Caco-2 (cell line): ENCODE measurements around the gene ALG11. TPM values are rescaled to one million over a fixed set of nuclear protein-coding genes. Genes with fewer than 3 reads are reported as not detected.

Experiments
- BruUV-seq: library from RNA; stranded (reverse); fragments of 400-500 nt; replicated peaks from 2 replicates; lab custom pipeline; 2021; lab: Mats Ljungman, UMichigan
- CTCF ChIA-PET: fragments of 300-600 bp; sonication (Branson Sonifier 250); formaldehyde crosslinking; loops from one replicate; lab custom pipeline; 2022; ENCODE audit warnings: antibody characterized with exemption; lab: Charles Lee
- POLR2A ChIA-PET: fragments of 300-600 bp; sonication (Branson Sonifier 250); formaldehyde crosslinking; loops from one replicate; lab custom pipeline; 2022; ENCODE audit warnings: antibody characterized with exemption; lab: Charles Lee
- DNase-seq, 2 experiments: peaks; one replicate each; pipeline versions ENCODE4 v3.0.0 to v3.0.0-alpha.2; 2020 to 2022
- H3K27me3 ChIP-seq: replicated peaks from 2 replicates; pipeline ENCODE4 v1.6.0; 2011; ENCODE audit warnings: low read length; ENCODE audit not compliant: control insufficient read depth, insufficient read depth
- H3K36me3 ChIP-seq: 2 replicates; pipeline ENCODE4 v1.5.1; 2011; ENCODE audit warnings: low read length; ENCODE audit not compliant: control insufficient read depth, insufficient read depth
- H3K4me1 ChIP-seq: fragments of 250-450 bp; sonication (Bioruptor Pico); 2 replicates; pipeline ENCODE4 v1.5.1; 2020; ENCODE audit warnings: mild to moderate bottlenecking
- H3K4me3 ChIP-seq: 2 replicates; pipeline ENCODE4 v1.5.1; 2011; ENCODE audit warnings: low read depth, mild to moderate bottlenecking, control low read depth, low read length
- H3K9me3 ChIP-seq: fragments of 250-450 bp; sonication (Bioruptor Pico); 2 replicates; pipeline ENCODE4 v1.5.1; 2020; ENCODE audit warnings: mild to moderate bottlenecking, moderate library complexity
- H3K27ac Mint-ChIP-seq: one replicate; pipeline ENCODE4 v1.8.0; 2022; ENCODE audit warnings: mixed read lengths; ENCODE audit not compliant: unreplicated experiment
- H3K27me3 Mint-ChIP-seq: one replicate; pipeline ENCODE4 v1.8.0; 2022; ENCODE audit warnings: mixed read lengths; ENCODE audit not compliant: insufficient read depth, unreplicated experiment
- H3K36me3 Mint-ChIP-seq: one replicate; pipeline ENCODE4 v1.8.0; 2022; ENCODE audit warnings: mild to moderate bottlenecking, mixed read lengths; ENCODE audit not compliant: insufficient read depth, unreplicated experiment
- H3K4me1 Mint-ChIP-seq: one replicate; pipeline ENCODE4 v1.8.0; 2022; ENCODE audit warnings: low read depth, mixed read lengths; ENCODE audit not compliant: unreplicated experiment
- H3K4me3 Mint-ChIP-seq: one replicate; pipeline ENCODE4 v1.8.0; 2022; ENCODE audit warnings: mild to moderate bottlenecking, moderate library complexity, mixed read lengths; ENCODE audit not compliant: unreplicated experiment
- H3K9me3 Mint-ChIP-seq: one replicate; pipeline ENCODE4 v1.8.0; 2022; ENCODE audit warnings: mixed read lengths; ENCODE audit not compliant: unreplicated experiment
- CTCF ChIP-seq, 2 experiments: fragments of 200-600 bp in 1 of 2; IDR thresholded peaks; 1 replicate in 1 of 2; 2 replicates in 1 of 2; pipeline versions ENCODE4 v1.5.1 to v1.8.0; 2011 to 2022; ENCODE audit warnings: antibody characterized with exemption in 1 of 2, control low read depth in 1 of 2, inconsistent platforms in 1 of 2, low read depth in 1 of 2, low read length in 1 of 2, mild to moderate bottlenecking in 1 of 2, moderate library complexity in 1 of 2; ENCODE audit not compliant: insufficient read depth in 1 of 2, severe bottlenecking in 1 of 2, unreplicated experiment in 1 of 2
- intact Hi-C: fragments of 100-400 bp; cut with micrococcal nuclease; formaldehyde crosslinking; loops from one replicate; pipeline ENCODE4 v1.10.0; 2022; ENCODE audit not compliant: unreplicated experiment
- total RNA-seq: library from RNA; stranded (reverse); gene quantifications from 2 replicates; pipeline ENCODE4 v1.2.3, GENCODE V29; 2022

ALG11 gene
- total RNA-seq, 1 experiment from 2014 or later, result 47.7 TPM

GRCh38 chr13:51977625-51978024, 34.6 kb upstream of the ALG11 start:
- no TSS peak for BruUV-seq
- Histone ChIP-seq H3K27me3 (no peaks in the 10 kb centered on the region), H3K9me3 (peaks cover 7% of the 10 kb centered on the region; the same call in 1 of the 2 replicates), H3K4me3 (no peak overlapping the region), H3K4me1 (peaks cover 44% of the 10 kb centered on the region), H3K36me3 (no peaks in the 10 kb centered on the region; the same call in 1 of the 2 replicates)
- peaks cover 37% of the 10 kb centered on the region for H3K4me1 Mint-ChIP-seq
- intact Hi-C loops, result no loop called here
- no peaks in the 10 kb centered on the region for H3K27me3 Mint-ChIP-seq
- peaks cover 14% of the 10 kb centered on the region for H3K36me3 Mint-ChIP-seq
- POLR2A ChIA-PET, result no interaction called here
- no peak overlapping the region for H3K27ac Mint-ChIP-seq
- DNase-seq, result no peak
- no peaks in the 10 kb centered on the region for H3K9me3 Mint-ChIP-seq
- TF ChIP-seq CTCF (IDR thresholded peaks at IDR 0.05; ENCODE audit: insufficient read depth in 1 of 2, low read depth in 1 of 2, low read length in 1 of 2, severe bottlenecking in 1 of 2, unreplicated experiment in 1 of 2), result no peak
- no peak overlapping the region for H3K4me3 Mint-ChIP-seq
- CTCF ChIA-PET, result interaction anchor here (1.0 kb wide), 1 partner anchor 150 kb away, joined by 3 read pairs; no protein-coding TSS in a partner anchor

GRCh38 chr13:51978796-51979556, 33.2 kb upstream of the ALG11 start:
- Mint-ChIP-seq H3K4me3 (peak overlapping the region; percentile 84), H3K27ac (peak overlapping the region; percentile 68), H3K9me3 (peaks cover 4% of the 10 kb centered on the region), H3K36me3 (peaks cover 13% of the 10 kb centered on the region), H3K4me1 (peaks cover 36% of the 10 kb centered on the region), H3K27me3 (no peaks in the 10 kb centered on the region)
- intact Hi-C loops, result loop anchor here (1.0 kb wide), 2 partner anchors 21 to 33 kb away; partner anchors contain the start of gene ALG11
- BruUV-seq, result no TSS peak
- ChIA-PET CTCF (interaction anchor here (0.6 to 1.6 kb wide), 7 partner anchors 20 to 472 kb away, joined by 3 to 7 read pairs (median 4); partner anchors contain the start of gene ATP7B), POLR2A (interaction anchor here (0.6 to 1.4 kb wide), 2 partner anchors 19 to 250 kb away, joined by 5 to 14 read pairs; no protein-coding TSS in a partner anchor)
- peaks cover 14% of the 10 kb centered on the region; the same call in 1 of the 2 replicates for H3K9me3 ChIP-seq
- no peak for TF ChIP-seq CTCF (IDR thresholded peaks at IDR 0.05; ENCODE audit: insufficient read depth in 1 of 2, low read depth in 1 of 2, low read length in 1 of 2, severe bottlenecking in 1 of 2, unreplicated experiment in 1 of 2)
- peak; percentile 79 to 86 for DNase-seq
- H3K27me3 ChIP-seq, result no peaks in the 10 kb centered on the region
- no peaks in the 10 kb centered on the region; the same call in 1 of the 2 replicates for H3K36me3 ChIP-seq
- no peak overlapping the region for H3K4me3 ChIP-seq
- peaks cover 44% of the 10 kb centered on the region for H3K4me1 ChIP-seq

DNA sequence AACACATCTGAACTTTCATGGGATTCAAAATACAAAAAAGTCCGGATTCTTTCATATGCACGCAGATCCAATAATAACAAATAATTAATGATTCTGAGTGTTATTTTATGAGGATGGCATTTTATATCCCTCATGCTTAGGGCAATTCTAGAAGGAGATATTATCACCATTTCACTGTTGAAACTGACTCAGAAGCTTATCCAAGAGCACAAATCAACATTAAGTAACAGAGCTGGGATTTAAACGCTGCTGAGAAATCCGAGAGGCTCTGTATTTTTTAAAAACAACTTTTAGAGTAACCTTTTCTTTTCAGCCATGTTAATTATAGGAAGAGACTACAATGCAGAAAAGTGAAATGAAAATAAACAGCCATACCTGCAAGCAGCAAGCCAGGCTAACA, 31.3 kb upstream of the ALG11 start:
- DNase-seq, result no peak
- no peak for TF ChIP-seq CTCF (IDR thresholded peaks at IDR 0.05; ENCODE audit: insufficient read depth in 1 of 2, low read depth in 1 of 2, low read length in 1 of 2, severe bottlenecking in 1 of 2, unreplicated experiment in 1 of 2)
- TSS peak; percentile 72 for BruUV-seq
- H3K27ac Mint-ChIP-seq, result peak overlapping the region; percentile 68
- peaks cover 36% of the 10 kb centered on the region for H3K4me1 Mint-ChIP-seq
- H3K27me3 Mint-ChIP-seq, result no peaks in the 10 kb centered on the region
- Histone ChIP-seq H3K4me3 (no peak overlapping the region), H3K36me3 (no peaks in the 10 kb centered on the region; the same call in 1 of the 2 replicates), H3K4me1 (peaks cover 44% of the 10 kb centered on the region), H3K27me3 (no peaks in the 10 kb centered on the region), H3K9me3 (peaks cover 14% of the 10 kb centered on the region; the same call in 1 of the 2 replicates)
- H3K4me3 Mint-ChIP-seq, result peak overlapping the region; percentile 84
- ChIA-PET POLR2A (no interaction called here), CTCF (interaction anchor here (1.2 to 1.5 kb wide), 2 partner anchors 17 to 45 kb away, joined by 3 read pairs; no protein-coding TSS in a partner anchor)
- H3K9me3 Mint-ChIP-seq, result peaks cover 18% of the 10 kb centered on the region
- peaks cover 13% of the 10 kb centered on the region for H3K36me3 Mint-ChIP-seq
- intact Hi-C loops, result loop anchor here (1.0 kb wide), 1 partner anchor 17 kb away; no protein-coding TSS in a partner anchor
